SKM-1 treated with dmso at 0.1 percent for 144 hours (cell line): ENCODE measurements around the gene KRT85.
"Not testable (repeated sequence)": the region's sequence is repeated elsewhere in the genome, so short reads cannot be mapped to it uniquely, and the experiment has no call there.

Experiments used
- DNase-seq: peaks from one replicate; lab custom pipeline; 2025; ENCODE audit not compliant: unreplicated experiment; lab: John Stamatoyannopoulos, UW

KRT85 gene

DNA sequence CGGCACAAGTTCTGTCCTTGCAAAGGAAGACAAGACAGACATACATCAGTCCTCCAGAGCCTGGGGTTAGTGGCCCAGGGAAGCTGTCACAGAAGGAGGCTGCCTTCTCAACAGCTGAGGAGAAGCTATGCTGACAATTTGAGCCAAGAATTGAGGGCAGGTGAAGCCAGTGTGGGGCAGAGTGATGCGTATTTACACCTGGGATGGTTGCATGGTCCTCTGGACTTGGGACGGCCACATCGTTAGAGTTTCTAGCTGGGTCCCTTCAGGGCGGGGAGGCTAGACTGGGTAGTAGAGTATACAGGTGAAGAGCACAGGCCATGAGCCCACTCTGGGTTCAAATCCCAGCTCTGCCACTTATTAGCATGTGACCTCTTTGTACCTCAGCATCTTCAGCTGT lies 16.5 kb downstream of the KRT85 start:
- no peak for DNase-seq

DNA sequence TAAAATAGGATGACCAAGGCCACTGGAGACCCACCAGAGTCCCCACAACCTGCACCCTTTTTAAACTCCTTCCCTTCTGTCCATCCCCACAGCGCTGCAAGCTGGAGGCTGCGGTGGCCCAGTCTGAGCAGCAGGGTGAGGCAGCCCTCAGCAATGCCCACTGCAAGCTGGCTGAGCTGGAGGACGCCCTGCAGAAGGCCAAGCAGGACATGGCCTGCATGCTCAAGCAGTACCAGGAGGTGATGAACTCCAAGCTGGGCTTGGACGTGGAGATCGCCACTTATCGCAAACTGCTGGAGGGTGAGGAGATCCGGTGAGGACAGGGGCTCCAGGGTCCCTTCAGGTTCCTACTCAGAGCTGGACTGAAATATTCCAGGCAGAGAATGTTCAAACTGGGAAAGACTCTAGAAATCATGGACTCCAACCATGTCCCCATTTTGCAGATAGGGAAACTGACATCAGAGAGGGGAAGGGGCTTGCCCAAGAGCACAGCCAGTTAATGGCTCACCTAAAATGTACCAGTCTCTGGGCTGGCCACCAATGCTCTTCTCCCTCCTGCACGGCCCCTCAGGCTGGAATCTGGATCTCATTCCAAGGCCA lies 17.2 kb downstream of the KRT85 start:
- DNase-seq: no peak

DNA sequence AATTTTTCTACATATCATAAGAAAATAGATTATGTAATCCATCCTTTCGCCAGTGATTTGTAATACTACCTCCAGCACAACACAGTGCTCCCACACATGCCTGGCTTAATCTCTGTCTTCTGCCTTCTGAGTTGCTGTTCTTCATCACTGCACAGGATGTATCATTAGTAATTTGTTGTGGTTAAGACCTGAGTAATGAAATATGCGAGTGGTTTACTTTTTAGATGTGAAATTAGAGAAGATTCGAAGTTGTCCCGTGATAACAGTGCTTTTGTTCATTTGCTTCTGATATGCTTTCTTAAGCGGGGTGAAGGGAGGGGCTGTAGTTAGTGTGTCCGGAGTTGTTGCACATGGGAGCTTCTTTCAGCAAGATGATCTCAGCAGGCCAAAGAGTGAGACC lies 18.1 kb downstream of the KRT85 start:
- DNase-seq: no peak

DNA sequence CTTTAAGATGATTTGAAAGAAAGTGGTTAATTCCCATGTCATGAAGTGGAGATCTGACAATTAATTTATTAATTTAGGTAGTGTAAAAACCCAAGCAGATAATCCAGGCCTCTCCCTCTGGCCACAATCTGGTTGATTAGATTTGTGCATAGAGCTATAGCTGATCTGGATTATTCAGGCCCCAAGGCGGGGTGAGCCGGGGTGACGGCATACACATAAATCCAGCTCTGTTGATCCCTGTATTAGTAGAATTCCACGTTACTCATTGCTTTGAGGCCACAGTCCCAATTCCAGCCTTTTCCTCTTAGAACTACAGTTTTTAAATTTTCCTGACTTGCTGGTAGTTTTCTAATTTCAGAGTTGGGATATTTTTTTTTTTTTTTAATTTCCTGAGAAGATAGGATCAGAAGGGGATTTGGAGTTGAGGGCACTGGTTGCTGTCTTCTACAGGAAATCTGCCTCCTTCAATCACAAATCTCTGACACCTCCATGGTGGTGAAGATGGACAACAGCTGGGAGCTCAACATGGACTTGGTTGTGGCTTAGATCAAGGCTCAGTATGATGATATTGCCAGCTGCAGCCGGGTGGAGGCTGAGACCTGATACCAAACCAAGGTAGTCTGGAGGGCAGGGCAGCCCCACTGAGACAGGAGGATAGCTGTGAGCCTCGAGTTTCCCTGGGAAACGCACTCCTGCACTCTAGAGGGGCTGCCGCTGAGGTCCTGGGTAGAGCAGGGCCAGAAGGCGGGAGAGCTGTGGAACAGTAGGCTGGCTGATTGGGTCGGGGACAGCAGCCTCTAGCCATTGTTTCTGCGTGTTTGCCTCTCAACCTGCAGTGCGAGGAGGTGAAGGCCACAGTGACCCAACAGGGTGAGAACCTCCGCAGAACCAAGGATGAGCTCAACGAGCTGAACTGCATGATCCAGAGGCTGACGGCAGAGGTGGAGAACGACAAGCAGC lies 19.4 kb downstream of the KRT85 start:
- no peak for DNase-seq

DNA sequence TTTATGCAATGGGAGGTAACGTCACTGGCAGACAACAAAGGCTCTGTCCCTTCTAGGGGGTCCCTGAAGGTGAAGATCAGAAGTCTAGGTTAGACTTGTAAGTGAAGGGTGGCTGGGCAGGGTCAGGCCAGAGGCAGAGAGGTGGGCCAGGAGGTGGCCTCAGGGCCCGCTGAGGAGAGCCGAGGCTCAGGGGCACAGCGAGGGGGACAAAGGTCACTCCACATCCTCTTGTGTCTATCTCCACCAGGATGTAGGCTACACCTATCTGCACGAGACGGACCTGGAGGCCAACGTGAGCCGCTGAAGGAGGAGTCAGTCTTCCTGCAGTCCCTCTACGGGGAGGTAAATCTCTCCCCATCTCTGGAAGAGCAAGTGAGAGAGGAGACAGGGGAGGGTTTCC lies 20.3 kb downstream of the KRT85 start:
- no peak for DNase-seq

DNA sequence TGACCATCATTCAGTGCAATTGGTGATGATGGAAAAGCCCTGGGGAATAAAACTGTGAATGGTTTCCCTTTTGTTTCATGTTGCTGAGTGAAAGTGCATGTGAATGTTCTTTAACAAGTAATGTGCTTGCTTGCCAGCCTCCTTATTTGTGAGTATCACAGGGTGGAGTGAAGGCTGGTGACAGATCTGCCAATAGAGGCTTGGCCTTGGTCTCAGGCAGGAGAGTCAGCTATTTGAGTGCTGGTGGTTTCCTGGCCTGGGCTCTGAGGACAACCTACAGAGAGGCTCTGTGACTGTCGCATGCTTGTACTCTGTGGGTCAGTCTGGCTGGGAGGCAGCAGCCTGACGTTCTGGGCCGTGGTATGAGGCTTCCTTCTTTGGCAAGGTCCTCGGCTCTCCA lies 20.7 kb downstream of the KRT85 start:
- no peak for DNase-seq

DNA sequence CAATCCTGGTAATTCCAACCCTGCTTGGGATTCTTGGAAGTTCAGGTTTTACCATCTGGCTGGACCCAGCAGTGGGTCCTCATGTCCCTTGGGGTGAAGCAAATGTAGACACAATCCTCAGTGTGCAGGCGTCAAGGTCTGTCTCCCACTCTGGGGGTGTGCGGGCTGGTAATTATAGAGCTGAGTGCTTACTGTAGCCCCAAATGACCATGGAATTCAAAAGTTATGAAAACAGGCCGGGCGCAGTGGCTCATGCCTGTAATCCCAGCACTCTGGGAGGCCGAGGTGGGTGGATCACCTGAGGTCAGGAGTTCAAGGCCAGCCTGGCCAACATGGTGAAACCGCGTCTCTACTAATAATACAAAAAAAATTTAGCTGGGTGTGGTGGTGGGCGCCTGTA lies 22.2 kb downstream of the KRT85 start:
- DNase-seq: not testable (repeated sequence)

DNA sequence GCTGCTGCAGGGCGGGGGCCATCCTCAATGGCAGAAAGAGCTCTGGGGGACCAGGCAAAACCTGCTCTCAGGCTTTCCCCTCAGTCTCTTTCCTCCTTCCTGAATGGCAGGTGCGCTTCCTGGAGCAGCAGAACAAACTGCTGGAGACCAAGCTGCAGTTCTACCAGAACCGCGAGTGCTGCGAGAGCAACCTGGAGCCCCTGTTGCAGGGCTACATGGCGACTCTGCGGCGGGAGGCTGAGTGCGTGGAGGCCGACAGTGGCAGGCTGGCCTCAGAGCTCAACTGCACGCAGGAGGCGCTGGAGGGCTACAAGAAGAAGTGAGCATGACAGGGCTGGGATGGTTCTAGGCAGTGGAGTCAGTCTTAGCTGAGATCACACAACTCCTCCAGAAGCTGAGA lies 23.2 kb downstream of the KRT85 start:
- no peak for DNase-seq

DNA sequence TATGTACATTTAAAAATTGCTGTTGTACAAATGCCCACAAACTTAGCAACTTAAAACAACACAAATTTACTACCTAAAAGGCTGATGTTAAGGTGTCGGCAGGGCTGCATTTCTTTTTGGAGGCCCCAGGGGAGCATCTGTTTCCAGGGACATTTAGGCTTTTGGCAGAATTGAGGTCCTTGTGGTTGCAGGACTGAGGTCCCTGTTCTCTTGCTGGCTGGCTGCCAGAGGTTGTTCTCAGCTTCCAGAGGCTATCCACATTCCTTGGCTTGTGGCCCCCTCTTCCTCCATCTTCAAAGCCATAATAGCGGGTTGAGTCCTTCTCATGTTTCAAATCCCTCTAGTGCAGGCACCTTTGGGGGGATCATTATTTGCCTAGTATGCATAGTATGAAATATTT lies 23.7 kb downstream of the KRT85 start:
- no peak for DNase-seq

DNA sequence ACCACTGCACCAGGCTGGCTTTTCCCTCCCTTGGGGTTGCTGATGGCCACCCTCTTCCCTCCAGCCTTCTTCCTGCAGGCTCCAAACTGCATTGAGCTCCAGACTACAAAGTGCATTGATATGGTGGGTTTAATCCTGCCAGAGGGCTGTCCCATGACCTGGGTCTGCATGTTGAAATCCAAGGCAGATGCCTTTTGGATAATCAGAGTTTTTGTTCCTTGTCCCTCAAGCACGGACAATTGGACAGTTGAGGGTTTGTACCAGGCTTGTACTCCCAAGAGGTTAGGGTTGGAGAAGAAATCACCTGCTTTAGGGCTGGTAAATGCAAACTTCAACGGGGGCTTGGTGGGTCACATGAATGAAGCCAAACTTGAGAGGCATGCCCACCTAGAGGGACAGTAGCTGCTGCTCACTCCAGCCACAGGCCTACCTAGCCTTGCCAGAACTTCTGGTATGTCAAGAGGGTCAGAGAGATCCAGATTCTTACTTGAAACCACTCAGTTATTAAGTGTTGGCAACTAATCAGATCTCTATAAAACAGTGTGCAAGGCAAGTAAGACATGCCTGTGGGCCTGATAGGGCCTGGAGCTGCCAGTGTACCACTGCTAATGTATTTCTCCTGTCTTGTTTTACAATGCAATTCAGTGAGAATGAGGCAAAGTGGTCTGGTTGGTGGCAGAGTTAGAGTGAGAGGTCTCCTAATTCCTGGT lies 24.3 kb downstream of the KRT85 start:
- DNase-seq: no peak

DNA sequence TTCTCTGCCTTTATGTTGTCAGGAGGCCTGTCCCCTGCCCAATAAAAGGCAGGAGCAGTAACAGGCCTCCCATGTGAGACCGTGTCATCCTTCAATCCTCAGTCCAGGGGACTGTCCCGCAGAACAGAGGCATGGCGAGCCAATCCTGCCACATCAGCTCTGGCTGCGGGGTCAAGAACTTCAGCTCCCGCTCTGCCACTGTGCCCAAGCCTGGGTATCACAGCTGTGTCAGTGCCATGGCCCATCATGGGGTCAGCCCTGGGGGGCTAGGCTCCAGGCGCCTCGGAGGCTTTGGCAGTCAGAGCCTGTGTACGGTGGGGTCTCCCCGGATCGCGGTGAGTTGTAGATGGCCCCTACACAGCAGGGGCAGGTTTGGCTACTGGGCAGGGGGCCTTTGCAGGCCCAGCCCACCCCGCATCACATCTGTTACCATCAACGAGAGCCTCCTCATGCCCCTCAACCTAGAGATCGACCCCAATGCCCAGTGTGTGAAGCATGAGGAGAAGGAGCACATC lies 26.2 kb downstream of the KRT85 start:
- DNase-seq: no peak

DNA sequence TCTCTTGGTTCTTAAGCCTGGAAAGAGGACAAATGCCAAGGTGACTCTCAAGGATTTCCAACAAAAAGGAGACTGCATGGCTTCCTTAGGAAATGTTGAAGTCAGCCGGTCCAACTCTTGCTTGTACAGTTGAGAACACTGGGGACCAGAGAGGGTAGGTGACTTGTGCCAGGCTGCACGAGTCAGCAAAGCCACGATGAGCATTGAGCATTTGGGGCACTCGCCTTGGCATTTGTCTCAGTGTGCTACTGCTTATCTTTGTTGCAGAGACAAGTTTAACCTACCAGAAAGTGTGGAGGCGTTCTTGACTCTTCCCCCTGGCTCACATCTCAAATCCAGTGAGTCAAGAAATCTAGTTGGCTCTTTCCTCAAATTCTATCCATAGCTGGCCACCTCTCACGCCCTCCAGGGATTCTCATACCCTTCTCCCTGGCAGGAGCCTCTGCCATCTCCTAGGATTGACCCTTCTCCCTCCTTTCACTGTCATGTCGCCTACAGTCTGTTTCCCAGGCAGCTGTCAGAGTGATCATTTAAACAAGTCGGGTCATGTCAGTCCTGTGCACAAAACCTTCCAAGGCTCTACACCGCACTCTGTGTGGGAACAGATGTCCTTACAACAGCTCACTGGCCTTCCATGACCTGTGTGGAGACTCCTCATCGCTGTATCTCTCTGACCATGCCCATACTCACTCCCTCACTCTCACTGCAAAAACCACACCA lies 28.9 kb downstream of the KRT85 start:
- no peak for DNase-seq

DNA sequence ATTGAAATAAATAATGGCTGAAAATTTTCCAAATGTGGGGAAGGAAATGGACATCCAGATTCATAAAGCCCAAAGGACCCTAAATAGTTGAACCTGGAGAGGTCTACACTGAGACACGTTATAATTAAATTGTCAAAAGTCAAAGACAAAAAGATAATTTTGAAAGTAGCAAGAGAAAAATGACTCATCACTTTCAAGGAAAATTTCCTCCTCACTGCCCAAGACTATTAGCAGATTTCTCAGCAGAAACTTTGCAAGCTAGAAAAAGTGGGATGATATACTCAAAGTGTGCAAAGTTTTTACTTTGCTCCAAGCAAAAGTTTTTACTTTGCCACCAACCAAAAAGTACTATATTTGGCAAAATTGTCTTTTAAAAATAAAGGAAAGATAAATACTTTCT lies 30.2 kb downstream of the KRT85 start:
- DNase-seq: no peak

DNA sequence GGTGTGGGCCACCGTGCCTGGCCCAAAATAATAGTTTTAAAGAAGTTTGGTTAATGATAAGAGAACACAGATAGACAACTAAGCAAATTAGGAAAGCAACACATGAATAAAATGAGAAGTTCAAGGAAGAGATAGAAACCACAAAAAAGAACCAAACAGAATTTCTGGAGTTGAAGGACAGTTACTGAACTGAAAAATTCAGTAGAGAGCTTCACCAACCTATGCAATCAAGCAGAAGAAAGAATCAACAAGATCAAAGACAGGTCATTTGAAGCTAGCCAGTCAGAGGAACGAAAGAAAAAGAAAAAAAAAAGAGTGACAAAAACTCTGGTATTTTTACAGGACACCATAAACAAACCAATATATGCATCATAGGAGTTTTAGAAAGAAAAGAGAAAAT lies 30.6 kb downstream of the KRT85 start:
- DNase-seq: no peak

DNA sequence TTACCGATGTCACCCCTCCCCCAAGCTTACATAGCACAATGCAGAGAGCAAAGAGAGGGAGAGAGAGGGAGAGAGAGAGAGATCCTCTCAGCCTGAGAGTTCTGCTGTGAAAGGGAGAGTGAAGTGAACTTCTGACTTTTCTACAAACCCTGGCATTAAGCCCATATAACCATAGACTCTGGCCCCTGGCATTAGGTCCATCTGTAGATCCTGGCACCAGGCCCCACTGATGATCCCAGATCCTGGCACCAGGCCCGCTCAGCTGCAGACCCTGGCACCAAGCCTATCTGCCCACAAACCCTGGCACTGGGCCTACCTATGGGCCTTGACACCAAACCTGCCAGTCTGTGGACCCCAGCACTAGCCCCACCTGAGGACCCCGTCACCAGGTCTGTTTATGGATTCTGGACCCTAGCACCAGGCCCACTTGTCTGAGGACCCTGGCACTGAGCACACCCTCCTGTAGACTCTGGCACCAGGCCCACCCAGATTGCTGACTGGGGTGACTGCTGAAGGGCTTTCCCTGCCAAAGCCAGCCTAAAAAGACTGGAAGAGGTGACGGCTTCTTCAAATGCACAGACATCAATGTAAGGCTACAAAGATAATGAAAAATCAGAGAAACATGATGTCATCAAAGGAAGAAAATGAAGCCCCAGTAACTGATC lies 31.6 kb downstream of the KRT85 start:
- DNase-seq: no peak

DNA sequence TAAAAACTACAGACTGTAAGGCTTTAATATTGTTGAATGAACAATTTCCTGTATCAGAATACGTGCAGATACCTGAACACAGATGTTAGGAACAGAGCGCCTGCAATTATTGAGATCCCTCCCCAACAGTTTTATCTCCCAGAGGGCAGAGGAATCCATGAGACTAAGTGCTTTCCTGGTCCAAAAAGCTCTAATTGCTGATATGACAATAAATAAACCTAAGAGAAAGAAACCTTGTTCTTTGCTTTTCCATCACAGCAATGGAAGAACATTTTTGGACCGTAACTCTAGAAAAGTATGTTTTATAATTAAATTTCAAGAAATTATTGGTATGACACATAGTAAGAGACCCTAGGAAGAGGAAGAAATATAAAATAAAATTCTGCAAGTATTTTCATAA lies 33.1 kb downstream of the KRT85 start:
- DNase-seq: no peak

DNA sequence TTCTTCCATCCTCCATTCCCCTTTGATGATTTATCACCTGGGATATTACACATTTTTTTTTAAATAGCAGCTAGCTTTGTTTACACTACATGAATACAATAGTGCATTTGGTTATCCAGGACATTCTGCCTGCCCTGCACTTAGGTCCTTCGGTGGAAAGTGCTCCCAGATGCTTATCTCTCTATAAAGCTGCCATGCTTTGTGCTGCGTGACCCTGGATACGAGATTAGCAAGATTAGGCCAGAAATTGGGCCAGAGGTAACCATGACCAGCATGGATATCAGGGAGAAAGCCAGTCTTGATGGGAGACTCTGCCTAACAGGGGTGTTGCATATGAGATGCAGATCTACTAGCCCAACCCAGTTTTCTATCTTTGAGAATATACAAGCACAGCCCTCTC lies 34.0 kb downstream of the KRT85 start:
- no peak for DNase-seq

DNA sequence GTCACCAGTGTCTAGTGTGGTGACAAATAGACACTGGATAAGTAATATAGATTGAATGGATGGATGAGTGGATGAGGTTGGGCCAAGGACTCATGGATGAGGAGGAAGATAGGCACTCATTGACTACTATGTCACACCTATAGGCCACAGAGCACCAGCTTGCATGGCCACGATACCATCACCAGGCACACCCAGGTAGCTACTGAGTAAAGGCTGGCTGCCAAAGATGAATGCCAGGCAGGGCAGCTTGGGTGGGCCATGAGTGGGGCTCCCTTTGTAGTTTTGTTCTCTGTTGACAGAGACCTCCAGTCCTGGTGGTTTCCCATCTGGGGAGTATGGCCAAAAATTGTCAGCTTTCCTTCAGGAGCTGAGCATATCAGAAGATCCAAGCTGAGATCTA lies 34.9 kb downstream of the KRT85 start:
- DNase-seq: no peak

DNA sequence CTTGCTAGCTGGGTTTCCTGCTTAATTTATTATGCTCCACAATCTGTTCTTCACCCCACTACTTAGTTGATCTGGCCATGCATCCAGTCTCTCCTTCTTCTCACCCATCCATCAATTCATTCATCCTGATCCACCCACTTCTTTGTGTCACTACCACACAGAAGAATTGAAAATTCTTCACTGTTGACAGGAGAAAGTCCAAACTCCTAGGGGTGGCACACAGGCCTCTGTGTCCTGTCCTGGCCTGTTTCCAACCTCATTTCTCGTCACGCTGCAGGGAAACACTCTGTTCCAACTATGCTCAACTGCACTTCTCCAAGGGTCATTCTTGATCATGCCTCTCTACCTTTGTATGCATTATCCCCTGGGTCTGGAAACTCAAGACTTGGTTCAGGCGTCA lies 35.4 kb downstream of the KRT85 start:
- DNase-seq: no peak

DNA sequence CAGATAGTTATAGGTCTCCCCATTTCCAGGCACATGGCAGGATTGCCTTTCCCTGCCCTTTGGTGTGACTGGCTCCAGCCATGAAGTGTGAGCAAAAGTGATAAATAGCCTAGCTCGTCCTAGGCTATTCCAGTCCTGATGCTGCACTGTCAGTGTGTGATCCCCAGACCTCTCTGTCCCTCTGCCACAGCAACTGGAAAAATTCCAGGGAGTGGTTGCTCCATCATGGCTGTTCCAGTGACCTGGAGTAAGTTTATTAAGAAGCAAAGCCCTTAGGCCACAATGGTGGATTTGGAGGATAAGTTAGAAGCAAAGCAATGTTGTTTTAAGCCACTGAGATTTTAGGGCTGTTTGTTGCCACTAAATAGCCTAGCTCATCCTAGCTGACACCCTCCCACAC lies 36.2 kb downstream of the KRT85 start:
- DNase-seq: no peak
